ENCODE data around the gene AKAP6.

Gene AKAP6

DNA sequence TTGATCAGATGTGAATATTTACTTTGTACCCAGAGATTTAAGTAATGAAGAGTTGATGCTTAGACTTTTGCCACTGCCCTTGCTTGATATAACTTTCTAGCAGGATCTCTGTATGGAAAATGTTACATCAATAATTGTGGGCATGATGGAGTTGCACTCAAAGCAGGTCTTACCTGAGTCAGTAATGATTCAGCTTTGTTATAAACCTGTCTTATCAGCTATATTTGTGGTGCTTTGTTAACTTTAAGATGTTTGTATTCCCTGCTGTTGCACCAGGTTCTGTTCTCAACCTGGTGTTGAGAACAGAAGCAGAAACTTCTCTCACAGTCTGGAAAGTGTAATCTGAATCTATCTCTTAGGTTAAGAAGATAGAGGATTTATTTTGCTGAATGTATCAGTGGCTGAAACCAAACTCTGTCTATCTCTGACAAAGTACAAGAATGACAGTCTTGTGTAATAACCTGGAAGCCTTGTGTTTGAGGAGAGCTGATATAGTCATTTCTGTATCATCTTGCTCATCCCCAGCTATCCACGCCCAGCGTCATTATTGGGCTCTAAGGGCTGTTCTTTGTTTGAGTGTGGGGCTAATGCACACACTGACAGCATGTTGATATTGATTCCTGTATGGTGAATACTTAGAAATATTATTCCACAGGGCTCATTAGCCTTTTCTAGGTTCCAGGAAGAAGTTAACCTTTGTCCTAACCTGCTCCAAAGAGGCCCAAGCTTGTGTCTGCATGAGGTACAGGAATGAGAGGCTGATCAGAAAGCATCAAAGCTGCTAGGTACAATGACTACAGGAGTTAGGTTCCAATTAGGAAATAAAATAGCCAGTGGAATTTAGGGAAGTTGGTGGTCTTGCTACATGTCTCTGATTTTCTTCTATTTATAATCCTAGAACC is 3.6 kb downstream of the AKAP6 start:
- ATAC-seq (no peak), DNase-seq (no peak)

DNA sequence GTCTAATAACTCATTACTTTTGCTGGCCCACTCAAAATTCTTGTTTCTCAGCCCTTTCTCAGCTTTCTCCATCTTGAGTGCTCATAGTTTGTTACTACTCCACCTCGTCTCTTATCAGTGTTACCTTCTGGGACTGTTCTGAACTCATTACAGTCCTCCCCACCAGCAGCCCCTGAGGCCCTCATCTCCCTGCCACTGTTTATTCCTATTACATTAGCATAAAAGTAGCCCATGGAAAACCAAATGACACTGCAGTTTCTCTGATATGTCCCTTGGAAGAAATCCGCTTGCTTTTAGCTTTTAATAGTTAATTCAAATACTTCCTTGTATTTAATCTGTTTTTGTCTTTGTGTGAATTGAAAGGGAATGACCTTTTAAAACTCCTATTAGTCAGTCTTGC is 7.6 kb downstream of the AKAP6 start:
- ATAC-seq (no peak), DNase-seq (no peak)

DNA sequence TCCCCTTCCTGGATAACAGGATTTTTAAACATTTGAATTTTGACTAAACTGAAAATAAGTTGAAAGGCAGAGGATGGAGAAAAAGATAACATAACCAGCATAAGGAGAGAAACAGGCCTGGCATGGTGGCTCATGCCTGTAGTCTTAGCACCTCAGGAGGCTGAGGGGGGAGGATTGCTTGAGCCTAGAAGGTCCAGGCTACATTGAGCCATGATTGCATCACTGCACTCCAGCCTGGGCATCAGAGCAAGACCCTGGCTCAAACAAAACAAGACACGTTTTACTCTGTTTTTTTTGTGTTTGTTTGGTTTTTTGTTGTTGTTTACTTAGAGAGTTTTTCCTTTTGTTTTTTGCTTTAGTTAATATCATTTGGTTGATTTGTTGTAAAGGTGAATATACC is 8.7 kb downstream of the AKAP6 start:
- DNase-seq = no peak
- no peak for ATAC-seq

DNA sequence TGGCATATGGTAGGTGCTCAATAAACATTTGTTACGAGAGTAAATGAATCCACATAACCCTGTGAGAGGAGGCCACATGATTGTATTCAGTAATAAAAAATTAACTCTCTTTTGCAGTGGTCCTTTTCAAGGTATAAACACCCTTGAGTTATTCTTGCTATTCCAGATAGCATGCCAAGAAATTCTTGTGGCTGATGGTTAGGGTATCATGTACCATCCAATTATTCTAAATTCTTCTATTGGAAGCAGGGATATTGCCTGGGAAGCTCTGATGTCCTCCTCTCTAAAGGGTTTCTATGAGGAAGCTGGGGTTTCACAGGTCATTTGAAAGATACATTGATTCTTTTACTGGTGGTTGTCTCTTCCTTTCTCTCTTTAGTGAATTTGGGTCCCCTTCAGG is 10.1 kb downstream of the AKAP6 start:
- DNase-seq = no peak

GRCh38 chr14:32341947-32342846 is 13.1 kb downstream of the AKAP6 start:
- ATAC-seq (no peak), DNase-seq (no peak)

More for the DNA sequence above, 10.1 kb downstream of the AKAP6 start:
- ATAC-seq = no peak

DNA sequence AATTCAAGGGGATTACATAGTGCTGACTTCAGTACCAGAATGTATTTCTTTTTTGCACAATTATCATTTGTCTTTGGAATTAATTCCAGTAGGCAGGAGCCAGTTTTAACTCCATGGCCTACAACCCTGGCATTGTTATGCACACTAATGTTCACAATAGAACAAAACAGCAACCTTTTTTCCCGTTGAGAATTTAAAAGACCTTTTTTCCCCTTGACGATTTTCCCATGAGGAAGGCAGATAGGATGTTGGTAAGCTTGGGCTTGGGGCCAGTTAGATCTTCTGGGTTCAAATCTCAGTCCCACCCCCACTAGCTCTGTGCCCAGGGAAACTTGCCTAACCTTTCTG is 13.7 kb downstream of the AKAP6 start:
- ATAC-seq (no peak), DNase-seq (no peak)

DNA sequence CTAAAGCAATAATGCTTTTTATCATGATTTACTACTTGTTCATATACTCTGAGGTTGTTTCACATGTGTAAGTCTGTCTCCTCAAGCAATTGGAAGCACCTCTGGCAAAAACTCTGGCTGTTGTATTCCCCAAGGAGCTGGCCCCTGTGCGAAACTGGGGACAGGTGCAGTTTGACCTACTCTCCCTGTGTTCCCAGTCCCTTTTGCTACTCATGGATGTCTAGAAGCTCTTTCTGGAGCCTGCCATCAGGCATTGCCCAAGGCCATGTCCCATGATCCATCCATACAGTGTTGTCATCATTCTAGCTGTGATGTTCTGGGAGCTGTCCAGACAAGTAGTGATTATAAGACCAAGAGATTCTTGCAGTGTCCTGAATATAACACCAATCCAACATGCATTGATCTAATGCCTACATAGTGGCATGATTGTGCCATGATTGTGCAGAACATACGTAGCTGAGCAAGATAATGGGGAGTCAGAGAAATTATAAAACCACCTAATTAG is 14.9 kb downstream of the AKAP6 start:
- ATAC-seq = no peak
- DNase-seq = no peak

DNA sequence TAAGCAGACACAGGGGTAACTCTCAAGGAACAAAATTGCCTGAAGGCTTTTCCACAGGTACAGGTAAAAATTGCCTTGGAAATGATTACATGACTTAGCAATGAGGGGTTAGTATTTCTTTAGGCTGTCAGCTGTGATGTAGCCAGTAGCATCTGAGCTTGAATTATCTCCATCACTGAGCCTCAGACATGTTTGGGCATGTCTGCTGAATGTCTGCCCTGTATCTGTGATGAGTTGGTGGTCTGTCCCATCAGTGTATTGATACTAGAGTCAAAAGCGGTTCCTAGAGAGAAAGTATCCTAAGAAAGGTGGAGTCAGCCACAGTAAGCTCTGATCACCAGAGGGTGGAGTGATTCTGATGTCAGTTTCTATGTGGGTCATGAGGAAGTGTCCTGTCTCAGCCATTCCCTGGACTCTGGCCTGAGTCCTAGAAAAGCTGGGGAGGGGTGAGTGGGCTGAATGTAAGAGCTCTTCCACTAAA is 16.3 kb downstream of the AKAP6 start:
- DNase-seq = no peak
- no peak for ATAC-seq

GRCh38 chr14:32349322-32349721 is 20.2 kb downstream of the AKAP6 start:
- ATAC-seq (no peak), DNase-seq (no peak)

DNA sequence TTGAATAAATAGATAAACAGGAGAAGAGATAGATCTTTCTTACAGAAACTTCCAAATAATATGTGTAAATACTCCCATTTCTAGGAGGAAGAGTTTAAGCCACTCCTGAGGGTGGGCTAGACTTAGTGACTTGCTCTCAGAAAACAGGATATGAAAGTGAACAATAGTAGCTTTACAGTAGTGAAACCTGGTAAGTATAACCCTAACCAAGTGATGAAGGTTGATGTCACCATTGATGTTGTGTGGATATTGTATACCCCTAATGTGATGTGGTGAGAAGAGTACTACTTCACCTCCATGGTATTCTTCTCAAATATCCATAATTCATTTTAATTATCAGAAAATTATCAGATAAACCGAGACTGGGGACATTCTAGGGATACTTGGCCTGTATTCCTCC is 20.9 kb downstream of the AKAP6 start:
- DNase-seq (no peak), ATAC-seq (no peak)

GRCh38 chr14:32352631-32353030 is 23.5 kb downstream of the AKAP6 start:
- DNase-seq = no peak
- no peak for ATAC-seq

GRCh38 chr14:32354716-32355115 is 25.6 kb downstream of the AKAP6 start:
- DNase-seq (no peak), ATAC-seq (no peak)

DNA sequence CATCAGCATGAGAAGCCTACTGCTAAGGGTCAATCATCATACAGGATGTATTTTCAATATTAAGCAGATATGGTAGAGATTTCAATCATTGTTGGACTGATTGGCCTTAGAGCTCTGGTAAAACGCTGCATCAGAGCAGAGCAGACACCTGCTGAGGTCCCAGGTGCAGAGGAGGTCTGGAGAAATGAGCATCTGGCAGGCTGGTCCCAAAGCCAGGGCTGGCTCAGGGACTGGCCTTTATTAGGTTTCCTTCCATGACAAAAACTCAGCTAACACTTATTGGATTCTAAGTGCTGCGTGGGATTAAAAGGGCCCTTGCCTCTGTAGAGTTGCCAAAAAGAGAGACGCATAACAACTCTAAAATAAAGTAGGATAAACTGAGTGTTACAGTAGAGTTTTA is 29.7 kb downstream of the AKAP6 start:
- no peak for ATAC-seq
- DNase-seq = no peak

DNA sequence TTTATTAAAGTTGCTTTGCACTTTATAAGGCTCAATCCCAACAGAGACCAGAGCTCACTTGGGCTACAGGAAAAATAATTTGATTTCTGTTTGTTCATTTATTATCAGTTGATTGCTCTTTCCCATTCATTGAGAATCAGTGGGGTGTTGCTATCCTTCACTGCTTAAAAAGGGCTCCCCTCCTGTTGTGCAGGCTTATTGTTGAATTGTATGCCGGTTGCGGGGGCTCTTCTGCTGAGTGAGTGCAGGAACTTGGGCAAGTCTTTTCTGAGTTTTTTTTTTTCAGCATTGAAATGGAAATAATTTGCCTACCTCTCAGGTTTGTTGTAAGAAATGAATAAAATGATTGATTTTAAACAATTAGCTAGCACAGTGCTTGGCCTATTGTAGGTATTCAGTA is 32.6 kb downstream of the AKAP6 start:
- DNase-seq (no peak), ATAC-seq (no peak)

- no peak for DNase-seq
Observed at GRCh38 chr14:32363761-32364160, 34.7 kb downstream of the AKAP6 start.

DNA sequence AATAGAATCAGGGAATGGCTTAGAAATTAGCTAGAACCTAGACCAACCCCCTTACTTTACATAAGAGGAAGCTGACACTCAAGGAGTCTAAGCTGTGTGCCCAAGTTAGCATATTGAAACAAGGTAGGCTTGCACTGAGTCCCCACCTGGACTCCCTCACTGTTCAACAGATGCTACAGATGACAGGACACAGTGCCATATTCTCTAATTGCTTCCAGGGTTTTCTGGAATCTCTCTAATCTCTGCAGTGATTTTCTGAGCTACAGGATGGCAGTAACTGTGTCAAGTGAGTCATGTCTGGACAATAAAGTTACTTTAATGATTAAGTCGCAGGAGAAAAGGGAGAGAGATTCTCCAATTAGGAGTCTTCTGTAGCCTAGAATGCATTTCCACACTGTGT is 35.8 kb downstream of the AKAP6 start:
- no peak for DNase-seq
- no peak for ATAC-seq

More at GRCh38 chr14:32363761-32364160, 34.7 kb downstream of the AKAP6 start:
- no peak for ATAC-seq

GRCh38 chr14:32366256-32366879 is 37.3 kb downstream of the AKAP6 start:
- ATAC-seq = no peak
- DNase-seq = no peak

- no peak for ATAC-seq
- DNase-seq = no peak
Observed at GRCh38 chr14:32366986-32367385, 37.9 kb downstream of the AKAP6 start.

DNA sequence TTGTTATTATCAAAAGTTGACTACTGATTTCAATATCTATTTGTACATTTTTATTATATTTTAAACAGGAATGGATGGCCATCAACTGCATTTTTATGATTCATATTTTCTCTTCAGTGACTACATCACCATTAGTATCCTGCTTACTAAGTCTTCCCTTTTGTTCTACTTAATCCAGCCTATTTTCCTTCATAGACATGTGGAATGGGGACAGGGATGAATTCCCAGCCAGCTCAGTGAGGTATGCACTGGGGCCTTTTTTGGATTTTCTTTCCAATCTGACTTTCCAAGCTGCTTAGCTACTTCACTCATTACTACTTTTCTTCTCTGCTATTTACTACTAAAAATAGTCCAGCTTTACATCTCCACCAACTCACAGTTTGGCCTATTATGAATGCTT is 38.4 kb downstream of the AKAP6 start:
- DNase-seq (no peak), ATAC-seq (no peak)

DNA sequence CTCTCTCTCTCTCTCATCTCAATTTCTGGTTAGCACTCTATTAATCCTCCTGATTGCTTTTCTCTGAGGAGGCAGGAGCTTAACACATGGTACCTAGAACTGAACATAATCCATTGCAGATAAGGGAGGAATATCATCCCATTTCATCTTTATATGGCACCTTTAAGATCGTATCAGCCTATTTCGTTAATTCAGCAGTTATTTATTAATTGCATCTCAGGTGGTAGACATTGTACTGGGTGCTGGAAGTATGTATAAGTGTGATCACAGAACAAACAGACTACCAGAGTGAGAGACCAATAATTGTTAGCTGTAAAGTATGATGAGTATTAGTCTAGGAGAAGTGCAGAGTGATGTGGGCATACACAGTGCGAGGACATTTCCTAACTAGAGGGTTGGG is 39.0 kb downstream of the AKAP6 start:
- ATAC-seq (no peak), DNase-seq (no peak)

- DNase-seq (no peak), ATAC-seq (no peak)
Observed at GRCh38 chr14:32370714-32371113, 41.6 kb downstream of the AKAP6 start.

DNA sequence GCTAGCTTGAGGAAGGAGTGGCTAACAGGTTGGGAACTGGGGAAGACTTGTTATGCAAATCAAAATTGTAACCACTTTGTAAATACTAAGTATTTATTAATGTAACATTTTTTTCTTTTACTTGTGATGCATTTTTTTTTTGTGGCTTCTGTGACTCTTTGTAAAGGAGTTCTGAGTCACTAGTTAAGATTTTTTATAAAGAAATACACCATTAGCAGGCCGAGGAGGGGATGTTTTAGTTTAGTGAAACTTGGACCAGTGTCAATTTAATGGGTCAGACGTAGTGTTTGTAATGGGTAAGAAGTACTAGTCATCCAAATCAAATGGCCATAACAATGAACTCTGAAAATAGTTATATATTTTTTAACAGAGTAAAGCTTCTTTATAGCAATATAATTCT is 43.1 kb downstream of the AKAP6 start:
- no peak for ATAC-seq
- DNase-seq = no peak
